Measurements from ENCODE around the gene FAM241A.

DNA sequence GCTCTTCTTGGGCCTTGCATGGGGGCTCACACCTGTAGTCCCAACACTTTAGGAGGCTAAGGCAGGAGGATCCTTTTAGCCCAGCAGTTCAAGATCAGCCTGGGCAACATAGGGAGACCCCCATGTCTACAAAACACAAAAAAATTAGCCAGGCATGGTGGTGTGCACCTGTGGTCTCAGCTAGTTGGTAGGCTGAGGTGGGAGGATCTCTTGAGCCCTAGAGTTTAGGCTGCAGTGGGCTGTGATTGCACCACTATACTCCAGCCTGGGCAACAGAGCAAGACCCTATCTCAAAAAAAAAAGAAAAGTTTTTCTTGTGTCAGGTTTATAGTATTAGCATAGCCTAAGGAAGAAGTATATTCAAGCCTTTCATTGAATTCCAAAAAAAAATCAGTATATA lies 30.8 kb upstream of the FAM241A start:
- no peak for TF ChIP-seq EZH2 (IDR thresholded peaks at IDR 0.05; ENCODE audit: borderline replicate concordance, low read length)
- TF ChIP-seq, protein P1, sequence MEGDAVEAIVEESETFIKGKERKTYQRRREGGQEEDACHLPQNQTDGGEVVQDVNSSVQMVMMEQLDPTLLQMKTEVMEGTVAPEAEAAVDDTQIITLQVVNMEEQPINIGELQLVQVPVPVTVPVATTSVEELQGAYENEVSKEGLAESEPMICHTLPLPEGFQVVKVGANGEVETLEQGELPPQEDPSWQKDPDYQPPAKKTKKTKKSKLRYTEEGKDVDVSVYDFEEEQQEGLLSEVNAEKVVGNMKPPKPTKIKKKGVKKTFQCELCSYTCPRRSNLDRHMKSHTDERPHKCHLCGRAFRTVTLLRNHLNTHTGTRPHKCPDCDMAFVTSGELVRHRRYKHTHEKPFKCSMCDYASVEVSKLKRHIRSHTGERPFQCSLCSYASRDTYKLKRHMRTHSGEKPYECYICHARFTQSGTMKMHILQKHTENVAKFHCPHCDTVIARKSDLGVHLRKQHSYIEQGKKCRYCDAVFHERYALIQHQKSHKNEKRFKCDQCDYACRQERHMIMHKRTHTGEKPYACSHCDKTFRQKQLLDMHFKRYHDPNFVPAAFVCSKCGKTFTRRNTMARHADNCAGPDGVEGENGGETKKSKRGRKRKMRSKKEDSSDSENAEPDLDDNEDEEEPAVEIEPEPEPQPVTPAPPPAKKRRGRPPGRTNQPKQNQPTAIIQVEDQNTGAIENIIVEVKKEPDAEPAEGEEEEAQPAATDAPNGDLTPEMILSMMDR (IDR thresholded peaks at IDR 0.05; ENCODE audit: low read length) = no peak

Measured in OCI-LY1 (cell line).